ENCODE data around the gene TMIGD3. TPM values are rescaled to one million over a fixed set of nuclear protein-coding genes. Genes with fewer than 3 reads are reported as not detected.

The TMIGD3 gene
- total RNA-seq, 2 experiments from 2014 or later = 0.25 TPM; not detected in 1

GRCh38 chr1:111512132-111512889, 8.9 kb upstream of the TMIGD3 start:
- POLR2A ChIA-PET = interaction anchor here (0.6 kb wide), 1 partner anchor 248 kb away, joined by 3 read pairs; no protein-coding TSS in a partner anchor
- CTCF ChIA-PET = interaction anchor here (1.4 kb wide), 1 partner anchor 235 kb away, joined by 3 read pairs; no protein-coding TSS in a partner anchor

DNA sequence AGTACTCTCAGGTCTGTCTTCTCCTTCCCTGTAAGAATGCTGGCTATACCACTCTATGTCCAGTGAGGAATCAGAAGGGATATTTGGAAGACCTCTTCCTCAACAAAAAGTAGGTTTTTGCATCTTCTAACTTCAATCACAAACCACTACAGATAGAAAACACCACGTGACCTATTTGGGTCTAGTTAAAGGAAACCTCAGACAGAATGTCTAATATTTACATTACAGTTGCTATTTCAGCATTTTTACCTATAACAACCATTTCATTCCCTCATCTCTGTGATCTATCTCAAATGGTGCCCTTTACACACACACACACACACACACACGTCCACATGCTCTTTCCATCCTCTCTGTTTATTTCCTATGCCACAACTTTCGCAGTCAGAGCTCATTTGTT, 7.9 kb upstream of the TMIGD3 start:
- ChIA-PET POLR2A (interaction anchor here (0.6 kb wide), 1 partner anchor 249 kb away, joined by 3 read pairs; no protein-coding TSS in a partner anchor), CTCF (interaction anchor here (0.7 to 1.4 kb wide), 2 partner anchors 141 to 236 kb away, joined by 3 to 4 read pairs; no protein-coding TSS in a partner anchor)

GRCh38 chr1:111509997-111510375, 6.6 kb upstream of the TMIGD3 start:
- ChIA-PET POLR2A (no interaction called here), CTCF (interaction anchor here (1.1 to 4.1 kb wide), 3 partner anchors 83 to 245 kb away, joined by 3 to 28 read pairs (median 23); no protein-coding TSS in a partner anchor)

DNA sequence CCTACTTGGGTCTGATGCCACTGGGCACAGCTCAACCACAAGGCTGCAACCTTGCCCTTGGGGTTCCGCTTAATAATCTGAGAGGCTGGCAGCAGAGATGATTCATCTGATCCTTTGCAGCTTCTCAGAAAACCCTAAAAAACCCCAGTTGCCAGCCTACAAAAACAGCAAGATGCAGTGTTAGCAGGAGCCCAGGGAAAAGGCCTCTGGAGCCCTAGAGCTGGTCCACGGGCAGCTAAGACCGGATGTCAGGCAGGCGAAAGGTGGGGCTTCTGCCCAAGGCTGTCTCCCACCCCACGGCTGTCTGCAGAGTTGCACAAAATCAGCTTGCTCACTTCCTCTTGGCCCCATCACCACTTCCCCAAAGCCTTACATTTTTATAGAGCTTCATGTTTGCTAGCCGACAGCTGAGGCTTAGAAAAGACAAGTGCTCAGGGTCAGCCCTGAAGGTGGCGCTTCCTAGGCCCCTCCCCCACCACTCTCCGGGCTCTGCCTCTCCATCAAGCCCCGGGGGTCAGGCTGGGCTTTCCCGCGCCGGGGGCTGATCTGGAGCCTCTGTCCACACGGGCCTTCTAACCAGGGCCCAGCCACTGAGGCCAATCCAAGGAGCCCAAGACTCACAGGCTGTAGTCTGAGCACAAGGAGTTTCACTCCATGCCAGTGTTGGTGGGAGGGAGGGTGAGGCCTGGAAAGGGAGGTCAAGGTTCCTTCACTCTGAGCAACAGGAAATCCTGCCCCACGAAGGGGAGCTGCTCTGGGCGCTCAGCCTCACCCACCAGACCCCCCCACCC, 4.2 kb upstream of the TMIGD3 start:
- ChIA-PET POLR2A (interaction anchor here (0.6 to 2.6 kb wide), 12 partner anchors 10 to 207 kb away, joined by 3 to 18 read pairs (median 5); partner anchors contain the start of genes ATP5PB, RAP1A and WDR77), CTCF (interaction anchor here (0.6 to 4.1 kb wide), 39 partner anchors 10 to 309 kb away, joined by 3 to 29 read pairs (median 6); partner anchors contain the start of genes INKA2 and RAP1A)

DNA sequence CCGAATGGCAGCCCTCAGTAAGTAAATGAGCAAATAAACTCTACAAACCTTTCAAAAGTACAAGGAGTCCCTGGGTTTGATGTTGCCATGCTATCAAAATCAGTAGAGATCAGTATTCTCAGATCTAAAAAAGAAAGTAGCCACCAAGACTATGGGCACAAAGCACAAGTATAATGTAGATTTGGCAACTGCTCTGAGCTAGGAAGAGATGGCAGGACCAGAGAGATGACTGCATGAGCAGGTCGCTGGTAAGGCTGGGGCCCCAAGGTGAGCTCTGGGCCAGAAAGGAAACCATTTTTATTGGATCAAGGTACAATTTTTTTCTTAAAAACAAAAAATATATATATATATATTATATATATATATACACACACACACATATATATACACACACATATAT, 3.1 kb upstream of the TMIGD3 start:
- ChIA-PET CTCF (interaction anchor here (0.7 to 4.1 kb wide), 10 partner anchors 9 to 232 kb away, joined by 3 to 29 read pairs (median 12); partner anchors contain the start of genes INKA2 and RAP1A), POLR2A (interaction anchor here (0.9 to 2.5 kb wide), 3 partner anchors 58 to 118 kb away, joined by 3 to 13 read pairs (median 3); partner anchors contain the start of genes ATP5PB, RAP1A and WDR77)

- POLR2A ChIA-PET = no interaction called here
Observed at GRCh38 chr1:111505641-111506119, 2.2 kb upstream of the TMIGD3 start.

DNA sequence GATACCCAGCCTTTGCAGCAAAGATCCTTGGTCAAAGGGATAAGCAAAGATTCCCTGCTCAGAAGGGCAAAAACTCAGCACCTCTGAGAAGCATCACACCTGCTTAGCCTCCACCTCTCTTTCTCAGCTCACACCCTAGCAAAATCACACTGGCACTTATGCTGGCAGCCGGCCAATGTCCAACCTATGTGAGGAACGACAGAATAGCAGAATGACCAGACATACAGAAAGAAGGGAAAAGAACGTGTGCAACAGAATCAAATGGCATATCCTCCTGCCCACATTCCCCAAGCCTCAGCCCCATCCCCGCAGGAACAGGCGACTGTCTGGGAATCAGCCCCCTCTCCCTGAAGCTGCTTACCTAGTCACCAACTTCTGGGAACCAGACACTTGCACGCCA, 664 bp upstream of the TMIGD3 start:
- POLR2A ChIA-PET = no interaction called here

More at GRCh38 chr1:111505641-111506119, 2.2 kb upstream of the TMIGD3 start:
- CTCF ChIA-PET = interaction anchor here (1.2 to 2.5 kb wide), 2 partner anchors 23 to 95 kb away, joined by 3 to 10 read pairs; no protein-coding TSS in a partner anchor

GRCh38 chr1:111501645-111502044, 1.8 kb downstream of the TMIGD3 start:
- POLR2A ChIA-PET = no interaction called here
- CTCF ChIA-PET = interaction anchor here (0.6 kb wide), 1 partner anchor 270 kb away, joined by 3 read pairs; no protein-coding TSS in a partner anchor

More for the DNA sequence above, 664 bp upstream of the TMIGD3 start:
- CTCF ChIA-PET = interaction anchor here (1.0 to 1.2 kb wide), 2 partner anchors 22 to 211 kb away, joined by 3 to 6 read pairs; no protein-coding TSS in a partner anchor

DNA sequence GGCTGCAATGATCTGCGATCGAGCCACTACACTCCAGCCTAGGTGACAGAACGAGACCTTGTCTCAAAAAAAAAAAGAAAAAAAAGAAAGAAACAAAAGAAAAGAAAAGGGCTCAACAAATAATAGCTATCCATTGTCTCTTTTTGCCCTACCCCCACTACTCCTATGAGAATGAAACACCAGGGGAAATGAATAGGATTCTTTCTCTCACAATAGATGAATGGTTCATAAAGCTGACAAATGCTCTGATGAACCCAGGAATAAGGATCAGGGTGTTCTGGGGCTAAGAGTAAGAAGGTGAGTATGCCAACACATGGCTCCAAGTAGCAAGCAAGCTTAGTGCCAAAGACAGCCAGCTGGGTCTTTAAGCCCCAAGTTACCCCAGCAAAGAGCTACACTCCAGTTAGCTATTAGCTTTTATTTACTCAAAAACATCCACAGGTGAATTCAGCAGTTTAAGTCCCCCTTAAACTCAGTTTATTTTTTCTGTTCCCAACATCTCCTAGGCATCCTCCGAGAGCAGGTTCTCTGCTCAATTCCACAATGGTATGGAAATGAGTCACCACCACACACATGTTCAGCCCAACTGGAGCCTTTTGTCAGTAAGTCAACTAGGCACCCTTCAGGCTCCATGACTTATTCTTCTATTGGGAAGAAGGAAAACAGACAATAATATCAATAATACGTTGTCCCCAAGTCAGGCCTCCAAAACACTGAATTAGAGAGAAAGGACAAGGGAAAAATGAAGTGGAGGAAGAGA, 4.2 kb downstream of the TMIGD3 start:
- CTCF ChIA-PET = no interaction called here
- POLR2A ChIA-PET = no interaction called here

DNA sequence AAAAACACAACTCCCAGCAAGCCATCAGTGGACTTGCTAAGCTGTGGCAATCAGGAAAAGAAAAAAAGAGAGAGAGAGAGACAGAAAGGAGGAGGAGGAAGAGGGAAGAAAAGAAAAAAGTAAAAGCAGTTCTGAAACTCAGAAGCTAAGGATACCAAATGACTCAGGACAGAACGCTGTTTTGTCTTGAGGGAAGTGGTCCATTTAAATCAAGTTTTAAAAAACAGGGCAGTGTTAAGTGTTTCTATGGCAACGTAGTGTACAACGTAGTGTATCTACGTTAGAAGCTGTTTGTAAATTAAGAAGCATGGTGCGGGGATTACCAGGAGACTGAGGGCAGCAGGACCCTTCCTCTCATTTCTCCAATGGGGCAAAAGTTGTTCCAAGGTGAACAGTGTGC, 5.8 kb downstream of the TMIGD3 start:
- CTCF ChIA-PET = interaction anchor here (1.4 to 1.5 kb wide), 3 partner anchors 10 to 21 kb away, joined by 3 to 9 read pairs (median 4); no protein-coding TSS in a partner anchor

DNA sequence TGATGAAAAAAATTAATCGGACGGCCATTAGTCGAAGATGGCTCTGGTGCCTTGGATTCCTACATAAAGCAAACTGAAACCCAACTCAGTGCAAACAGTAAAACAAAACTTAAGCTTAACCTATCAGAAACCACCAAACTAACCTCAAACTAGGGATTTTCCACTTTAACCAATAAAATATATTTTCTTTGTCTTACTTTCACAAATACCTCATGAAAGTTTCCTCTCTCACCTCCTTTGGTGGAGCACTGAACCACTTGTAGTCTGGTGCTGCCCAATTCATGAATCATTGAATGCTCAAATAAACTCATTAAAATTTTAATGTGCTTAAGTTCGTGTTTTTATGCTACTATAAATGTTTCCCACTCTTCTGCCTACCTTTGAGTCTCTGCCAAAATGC, 7.0 kb downstream of the TMIGD3 start:
- ChIA-PET CTCF (interaction anchor here (1.0 to 1.4 kb wide), 2 partner anchors 11 to 124 kb away, joined by 4 read pairs; no protein-coding TSS in a partner anchor), POLR2A (no interaction called here)

More for the DNA sequence above, 5.8 kb downstream of the TMIGD3 start:
- POLR2A ChIA-PET = no interaction called here

DNA sequence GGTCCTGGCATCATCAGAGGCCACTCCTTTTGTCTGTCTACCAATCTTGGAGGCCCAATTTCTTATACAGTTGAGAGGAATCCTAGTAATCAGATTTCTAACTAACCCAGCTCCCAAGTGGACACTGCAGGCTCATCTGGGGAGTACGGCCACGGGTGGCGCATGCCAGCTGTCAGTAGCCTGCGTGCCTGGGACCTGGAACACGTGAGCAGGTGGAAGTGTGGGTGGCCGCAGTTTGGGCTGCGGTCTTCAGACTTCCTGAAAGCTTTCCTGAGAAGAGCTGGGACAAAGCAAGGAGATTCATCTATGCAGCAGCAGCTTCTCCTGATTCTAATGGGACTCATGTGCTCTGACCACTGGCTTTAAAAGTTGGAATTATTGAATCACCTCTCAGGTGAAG, 12.4 kb downstream of the TMIGD3 start:
- CTCF ChIA-PET = interaction anchor here (1.1 kb wide), 1 partner anchor 17 kb away, joined by 3 read pairs; no protein-coding TSS in a partner anchor
- POLR2A ChIA-PET = no interaction called here

DNA sequence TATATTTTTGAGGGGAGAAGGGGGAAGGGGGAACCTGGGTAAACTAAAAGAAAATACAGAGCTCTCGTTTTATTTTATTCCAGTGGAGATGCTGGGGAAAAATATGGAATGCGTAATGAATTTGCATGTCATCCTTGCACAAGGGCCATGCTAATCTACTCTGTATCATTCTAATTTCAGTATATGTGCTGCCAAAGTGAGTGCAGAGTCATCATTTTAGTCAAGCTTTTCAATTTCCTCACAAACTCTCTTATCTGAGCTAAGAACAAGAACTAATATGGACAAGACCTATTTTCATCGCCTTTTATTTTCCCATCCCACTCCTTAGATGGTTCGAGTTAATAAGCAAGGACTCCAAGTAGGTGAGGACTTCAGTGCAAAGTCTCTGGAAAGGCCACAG, 13.2 kb downstream of the TMIGD3 start:
- ChIA-PET POLR2A (no interaction called here), CTCF (interaction anchor here (1.1 kb wide), 1 partner anchor 18 kb away, joined by 3 read pairs; no protein-coding TSS in a partner anchor)

GRCh38 chr1:111489604-111490003, 13.8 kb downstream of the TMIGD3 start:
- ChIA-PET POLR2A (no interaction called here), CTCF (no interaction called here)

- ChIA-PET CTCF (interaction anchor here (0.7 kb wide), 1 partner anchor 28 kb away, joined by 3 read pairs; no protein-coding TSS in a partner anchor), POLR2A (no interaction called here)
Observed at GRCh38 chr1:111488669-111489068, 14.8 kb downstream of the TMIGD3 start.

DNA sequence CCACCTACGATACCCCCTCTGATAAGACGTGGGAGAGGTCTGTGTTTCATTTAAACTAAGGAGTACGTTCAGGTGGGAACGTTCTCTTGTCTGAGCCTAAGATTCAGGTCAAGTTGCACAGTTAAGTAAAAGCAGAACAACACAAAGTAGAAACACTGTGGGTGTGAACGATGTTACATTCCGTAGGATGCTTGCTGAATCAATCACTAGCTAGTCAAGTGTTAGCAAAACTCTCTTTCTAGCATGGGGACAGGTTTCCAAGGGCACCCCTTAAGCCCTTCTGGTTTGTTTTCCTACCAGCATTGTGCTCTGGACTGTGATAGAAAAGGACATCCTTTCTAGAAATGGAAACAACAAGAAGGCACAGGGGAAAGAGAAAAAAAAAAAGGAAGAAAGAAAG, 16.3 kb downstream of the TMIGD3 start:
- CTCF ChIA-PET = no interaction called here
- POLR2A ChIA-PET = no interaction called here

- ChIA-PET CTCF (interaction anchor here (0.7 kb wide), 1 partner anchor 246 kb away, joined by 4 read pairs; no protein-coding TSS in a partner anchor), POLR2A (no interaction called here)
Observed at GRCh38 chr1:111486431-111486830, 17.0 kb downstream of the TMIGD3 start.

GRCh38 chr1:111484391-111485026, 18.9 kb downstream of the TMIGD3 start:
- ChIA-PET POLR2A (no interaction called here), CTCF (no interaction called here)

All from activated CD8-positive, alpha-beta memory T cell treated with anti-CD3 and anti-CD28 coated beads for 36 hours (primary cell).